Activated B cell treated with CpG ODN at 0.5 μM for 24 hours (primary cell): Measurements from ENCODE around the gene XKR7. TPM values are rescaled to one million over a fixed set of nuclear protein-coding genes. Genes with fewer than 3 reads are reported as not detected.

Experiments used
- ATAC-seq: fragments of 200-7000 bp; cut with Tn5 transposase; one replicate; pipeline ENCODE4 v1.10.0; 2021; ENCODE audit warnings: low read depth, mild to moderate bottlenecking, moderate library complexity
- CTCF ChIA-PET: fragments of 350-600 bp; sonication (Branson Sonifier 250); formaldehyde crosslinking; loops from one replicate; lab custom pipeline; 2021; ENCODE audit warnings: antibody characterized with exemption; lab: Charles Lee
- POLR2A ChIA-PET: fragments of 350-600 bp; sonication (Branson Sonifier 250); formaldehyde crosslinking; loops from one replicate; lab custom pipeline; 2021; ENCODE audit warnings: antibody characterized with exemption; lab: Charles Lee
- DNase-seq: peaks from one replicate; pipeline ENCODE4 v3.0.0; 2022
- H3K27ac Mint-ChIP-seq: one replicate; pipeline ENCODE4 v1.8.0; 2020; ENCODE audit warnings: mixed read lengths
- H3K27me3 Mint-ChIP-seq: one replicate; pipeline ENCODE4 v1.8.0; 2021; ENCODE audit warnings: mixed read lengths
- H3K36me3 Mint-ChIP-seq: one replicate; pipeline ENCODE4 v1.8.0; 2021; ENCODE audit warnings: low read depth, mixed read lengths
- H3K4me1 Mint-ChIP-seq: one replicate; pipeline ENCODE4 v1.8.0; 2021; ENCODE audit warnings: mixed read lengths
- H3K4me3 Mint-ChIP-seq: one replicate; pipeline ENCODE4 v1.8.0; 2020; ENCODE audit warnings: mild to moderate bottlenecking, mixed read lengths
- H3K9me3 Mint-ChIP-seq: one replicate; pipeline ENCODE4 v1.8.0; 2020; ENCODE audit warnings: mixed read lengths
- CTCF ChIP-seq: fragments of 200-600 bp; IDR thresholded peaks from one replicate; pipeline ENCODE4 v1.8.0; 2022; ENCODE audit warnings: antibody characterized with exemption, mild to moderate bottlenecking
- intact Hi-C: fragments of 100-400 bp; cut with micrococcal nuclease; formaldehyde crosslinking; loops from one replicate; pipeline ENCODE4 v1.15.1; 2024
- total RNA-seq: library from RNA; stranded (reverse); gene quantifications from 2 replicates; pipeline ENCODE4 v1.2.3, GENCODE V29; 2022

The XKR7 gene
- total RNA-seq, 1 donor from 2014 or later = 0.04 TPM

- intact Hi-C loops = no loop called here
- H3K4me3 Mint-ChIP-seq = no peak overlapping the region
- ChIA-PET POLR2A (no interaction called here), CTCF (no interaction called here)
- H3K27ac Mint-ChIP-seq = no peak overlapping the region
- H3K36me3 Mint-ChIP-seq = no peaks in the 10 kb centered on the region
- DNase-seq (no peak), ATAC-seq (no peak)
- no peaks in the 10 kb centered on the region for H3K4me1 Mint-ChIP-seq
- no peaks in the 10 kb centered on the region for H3K9me3 Mint-ChIP-seq
- TF ChIP-seq CTCF = no peak
- peaks cover 28% of the 10 kb centered on the region for H3K27me3 Mint-ChIP-seq
These were observed 11.9 kb downstream of the XKR7 start for GRCh38 chr20:31979713-31980426.

- no peak overlapping the region for H3K27ac Mint-ChIP-seq
- TF ChIP-seq CTCF = no peak
- CTCF ChIA-PET = no interaction called here
- H3K27me3 Mint-ChIP-seq = peaks cover 21% of the 10 kb centered on the region
- no peaks in the 10 kb centered on the region for H3K4me1 Mint-ChIP-seq
- DNase-seq (no peak), ATAC-seq (no peak)
- POLR2A ChIA-PET = no interaction called here
- H3K4me3 Mint-ChIP-seq = no peak overlapping the region
- intact Hi-C loops = no loop called here
- no peaks in the 10 kb centered on the region for H3K36me3 Mint-ChIP-seq
- no peaks in the 10 kb centered on the region for H3K9me3 Mint-ChIP-seq
These were observed 13.8 kb downstream of the XKR7 start for GRCh38 chr20:31981784-31982183.

- Mint-ChIP-seq H3K9me3 (no peaks in the 10 kb centered on the region), H3K27me3 (peaks cover 13% of the 10 kb centered on the region), H3K4me3 (no peak overlapping the region), H3K27ac (no peak overlapping the region), H3K4me1 (no peaks in the 10 kb centered on the region), H3K36me3 (no peaks in the 10 kb centered on the region)
- ATAC-seq (no peak), DNase-seq (no peak)
- POLR2A ChIA-PET = no interaction called here
- intact Hi-C loops = no loop called here
- CTCF ChIA-PET = no interaction called here
- no peak for TF ChIP-seq CTCF
These were observed 17.1 kb downstream of the XKR7 start for GRCh38 chr20:31984981-31985471.

- Mint-ChIP-seq H3K9me3 (no peaks in the 10 kb centered on the region), H3K4me3 (no peak overlapping the region), H3K36me3 (no peaks in the 10 kb centered on the region), H3K27ac (no peak overlapping the region), H3K4me1 (no peaks in the 10 kb centered on the region), H3K27me3 (peaks cover 12% of the 10 kb centered on the region)
- ChIA-PET POLR2A (no interaction called here), CTCF (interaction anchor here (0.5 kb wide), 1 partner anchor 297 kb away, joined by 3 read pairs; no protein-coding TSS in a partner anchor)
- ATAC-seq = no peak
- no peak for DNase-seq
- TF ChIP-seq CTCF = no peak
- intact Hi-C loops = no loop called here
These were observed 19.8 kb downstream of the XKR7 start for GRCh38 chr20:31987744-31988143.

GRCh38 chr20:31988430-31989015, 20.6 kb downstream of the XKR7 start:
- no peaks in the 10 kb centered on the region for H3K4me1 Mint-ChIP-seq
- ATAC-seq = no peak
- H3K4me3 Mint-ChIP-seq = no peak overlapping the region
- no peaks in the 10 kb centered on the region for H3K9me3 Mint-ChIP-seq
- ChIA-PET POLR2A (no interaction called here), CTCF (interaction anchor here (0.5 kb wide), 1 partner anchor 297 kb away, joined by 3 read pairs; no protein-coding TSS in a partner anchor)
- no peak overlapping the region for H3K27ac Mint-ChIP-seq
- DNase-seq = no peak
- intact Hi-C loops = no loop called here
- H3K36me3 Mint-ChIP-seq = no peaks in the 10 kb centered on the region
- peaks cover 11% of the 10 kb centered on the region for H3K27me3 Mint-ChIP-seq
- TF ChIP-seq CTCF = no peak
